Activated CD4-positive, alpha-beta memory T cell treated with anti-CD3 and anti-CD28 coated beads, Interleukin-2, amount 10 ng/mL, durations not matched to agents 7 days and 5 days (primary cell): ENCODE measurements around the gene SHB. TPM values are rescaled to one million over a fixed set of nuclear protein-coding genes. Genes with fewer than 3 reads are reported as not detected.
"Not testable (repeated sequence)": the region's sequence is repeated elsewhere in the genome, so short reads cannot be mapped to it uniquely, and the experiment has no call there.

Experiments
- CTCF ChIA-PET: fragments of 350-600 bp; sonication (Branson Sonifier 250); formaldehyde crosslinking; loops from one replicate; lab custom pipeline; 2021; ENCODE audit warnings: antibody characterized with exemption, inconsistent platforms; lab: Charles Lee
- POLR2A ChIA-PET: fragments of 350-600 bp; sonication (Branson Sonifier 250); formaldehyde crosslinking; loops from one replicate; lab custom pipeline; 2021; ENCODE audit warnings: antibody characterized with exemption; lab: Charles Lee
- DNase-seq: peaks from one replicate; pipeline ENCODE4 v3.0.0-alpha.2; 2020
- H3K27ac Mint-ChIP-seq: one replicate; pipeline ENCODE4 v1.8.0; 2021; ENCODE audit warnings: mild to moderate bottlenecking, mixed read lengths
- H3K27me3 Mint-ChIP-seq: one replicate; pipeline ENCODE4 v1.8.0; 2021; ENCODE audit warnings: mixed read lengths
- H3K36me3 Mint-ChIP-seq: one replicate; pipeline ENCODE4 v1.8.0; 2021; ENCODE audit warnings: low read depth, mixed read lengths
- H3K4me1 Mint-ChIP-seq: one replicate; pipeline ENCODE4 v1.8.0; 2021; ENCODE audit warnings: mixed read lengths
- H3K4me3 Mint-ChIP-seq: one replicate; pipeline ENCODE4 v1.8.0; 2021; ENCODE audit warnings: mild to moderate bottlenecking, mixed read lengths
- H3K9me3 Mint-ChIP-seq: one replicate; pipeline ENCODE4 v1.8.0; 2021; ENCODE audit warnings: mixed read lengths
- total RNA-seq, 2 experiments: library from RNA; stranded (reverse); gene quantifications; one replicate each; pipeline ENCODE4 v1.2.3, GENCODE V29; 2021

The SHB gene
- total RNA-seq, 2 experiments from 2014 or later: 0.93 to 1.0 TPM

- H3K27me3 Mint-ChIP-seq: peaks cover 5% of the 10 kb centered on the region
- no peak overlapping the region for H3K4me3 Mint-ChIP-seq
- no peaks in the 10 kb centered on the region for H3K9me3 Mint-ChIP-seq
- POLR2A ChIA-PET: interaction anchor here (1.7 to 2.0 kb wide), 2 partner anchors 9 to 416 kb away, joined by 7 read pairs; partner anchors contain the start of gene POLR1E
- H3K27ac Mint-ChIP-seq: no peak overlapping the region
- no peak for DNase-seq
- peaks cover 38% of the 10 kb centered on the region for H3K4me1 Mint-ChIP-seq
- CTCF ChIA-PET: interaction anchor here (1.2 to 2.6 kb wide), 5 partner anchors 11 to 310 kb away, joined by 3 to 14 read pairs (median 6); partner anchors contain the start of genes SHB and TOMM5
- peaks cover 20% of the 10 kb centered on the region for H3K36me3 Mint-ChIP-seq
Observed at GRCh38 chr9:37902131-37902530, 166.9 kb downstream of the SHB start.

- Mint-ChIP-seq H3K4me3 (no peak overlapping the region), H3K9me3 (no peaks in the 10 kb centered on the region), H3K27me3 (no peaks in the 10 kb centered on the region), H3K36me3 (peaks cover 44% of the 10 kb centered on the region), H3K27ac (no peak overlapping the region), H3K4me1 (peaks cover 24% of the 10 kb centered on the region)
- no peak for DNase-seq
- POLR2A ChIA-PET: no interaction called here
- CTCF ChIA-PET: interaction anchor here (0.7 to 1.2 kb wide), 3 partner anchors 15 to 903 kb away, joined by 3 read pairs; no protein-coding TSS in a partner anchor
Observed at GRCh38 chr9:37899041-37899440, 170.0 kb downstream of the SHB start.

GRCh38 chr9:37897665-37898064 lies 171.4 kb downstream of the SHB start:
- no peak overlapping the region for H3K27ac Mint-ChIP-seq
- H3K4me3 Mint-ChIP-seq: no peak overlapping the region
- H3K27me3 Mint-ChIP-seq: no peaks in the 10 kb centered on the region
- H3K9me3 Mint-ChIP-seq: no peaks in the 10 kb centered on the region
- no peak for DNase-seq
- ChIA-PET CTCF (no interaction called here), POLR2A (no interaction called here)
- H3K4me1 Mint-ChIP-seq: peaks cover 20% of the 10 kb centered on the region
- peaks cover 57% of the 10 kb centered on the region for H3K36me3 Mint-ChIP-seq

GRCh38 chr9:37892063-37892462 lies 177.0 kb downstream of the SHB start:
- Mint-ChIP-seq H3K27me3 (no peaks in the 10 kb centered on the region), H3K36me3 (peaks cover 67% of the 10 kb centered on the region), H3K4me3 (no peak overlapping the region), H3K9me3 (no peaks in the 10 kb centered on the region), H3K4me1 (no peaks in the 10 kb centered on the region), H3K27ac (no peak overlapping the region)
- DNase-seq: no peak
- CTCF ChIA-PET: no interaction called here
- POLR2A ChIA-PET: interaction anchor here (1.6 kb wide), 1 partner anchor 11 kb away, joined by 7 read pairs; the partner anchor contains the start of gene SLC25A51

GRCh38 chr9:37891042-37891441 lies 178.0 kb downstream of the SHB start:
- POLR2A ChIA-PET, DNase-seq, H3K27ac Mint-ChIP-seq, H3K4me3 Mint-ChIP-seq, H3K9me3 Mint-ChIP-seq, H3K27me3 Mint-ChIP-seq, H3K4me1 Mint-ChIP-seq, CTCF ChIA-PET: not testable (repeated sequence)
- H3K36me3 Mint-ChIP-seq: peaks cover 63% of the 10 kb centered on the region

GRCh38 chr9:37889536-37889935 lies 179.5 kb downstream of the SHB start:
- no peak overlapping the region for H3K27ac Mint-ChIP-seq

GRCh38 chr9:37887977-37888583 lies 180.9 kb downstream of the SHB start:
- DNase-seq, H3K27ac Mint-ChIP-seq, H3K9me3 Mint-ChIP-seq, POLR2A ChIA-PET, CTCF ChIA-PET, H3K4me3 Mint-ChIP-seq, H3K27me3 Mint-ChIP-seq: not testable (repeated sequence)
- peaks cover 51% of the 10 kb centered on the region for H3K36me3 Mint-ChIP-seq
- peaks cover 15% of the 10 kb centered on the region for H3K4me1 Mint-ChIP-seq

More at GRCh38 chr9:37889536-37889935, 179.5 kb downstream of the SHB start:
- Mint-ChIP-seq H3K27me3 (no peaks in the 10 kb centered on the region), H3K9me3 (no peaks in the 10 kb centered on the region), H3K4me3 (no peak overlapping the region), H3K36me3 (peaks cover 62% of the 10 kb centered on the region), H3K4me1 (peaks cover 12% of the 10 kb centered on the region)
- no peak for DNase-seq
- POLR2A ChIA-PET: no interaction called here
- CTCF ChIA-PET: no interaction called here

- Mint-ChIP-seq H3K27ac (no peak overlapping the region), H3K9me3 (peaks cover 5% of the 10 kb centered on the region), H3K4me1 (peaks cover 14% of the 10 kb centered on the region), H3K4me3 (no peak overlapping the region), H3K27me3 (no peaks in the 10 kb centered on the region), H3K36me3 (peaks cover 47% of the 10 kb centered on the region)
- ChIA-PET CTCF (no interaction called here), POLR2A (no interaction called here)
- no peak for DNase-seq
Observed at GRCh38 chr9:37880916-37881479, 188.0 kb downstream of the SHB start.

GRCh38 chr9:37876376-37876775 lies 192.7 kb downstream of the SHB start:
- no peak overlapping the region for H3K4me3 Mint-ChIP-seq
- H3K36me3 Mint-ChIP-seq: peaks cover 38% of the 10 kb centered on the region
- no peaks in the 10 kb centered on the region for H3K27me3 Mint-ChIP-seq
- no peaks in the 10 kb centered on the region for H3K4me1 Mint-ChIP-seq
- peaks cover 5% of the 10 kb centered on the region for H3K9me3 Mint-ChIP-seq
- no peak for DNase-seq
- ChIA-PET POLR2A (no interaction called here), CTCF (no interaction called here)
- no peak overlapping the region for H3K27ac Mint-ChIP-seq

GRCh38 chr9:37873955-37874354 lies 195.1 kb downstream of the SHB start:
- ChIA-PET POLR2A (no interaction called here), CTCF (no interaction called here)
- no peak for DNase-seq
- H3K4me1 Mint-ChIP-seq: no peaks in the 10 kb centered on the region
- peaks cover 25% of the 10 kb centered on the region for H3K36me3 Mint-ChIP-seq
- H3K9me3 Mint-ChIP-seq: peaks cover 5% of the 10 kb centered on the region
- H3K4me3 Mint-ChIP-seq: no peak overlapping the region
- no peaks in the 10 kb centered on the region for H3K27me3 Mint-ChIP-seq
- H3K27ac Mint-ChIP-seq: no peak overlapping the region

GRCh38 chr9:37870799-37871176 lies 198.2 kb downstream of the SHB start:
- Mint-ChIP-seq H3K36me3 (peaks cover 5% of the 10 kb centered on the region), H3K9me3 (no peaks in the 10 kb centered on the region), H3K4me3 (no peak overlapping the region), H3K27ac (no peak overlapping the region), H3K27me3 (no peaks in the 10 kb centered on the region), H3K4me1 (no peaks in the 10 kb centered on the region)
- ChIA-PET CTCF (no interaction called here), POLR2A (no interaction called here)
- no peak for DNase-seq

GRCh38 chr9:37870081-37870798 lies 198.8 kb downstream of the SHB start:
- Mint-ChIP-seq H3K27ac (no peak overlapping the region), H3K4me3 (no peak overlapping the region), H3K9me3 (no peaks in the 10 kb centered on the region), H3K4me1 (no peaks in the 10 kb centered on the region), H3K27me3 (no peaks in the 10 kb centered on the region), H3K36me3 (peaks cover 2% of the 10 kb centered on the region)
- POLR2A ChIA-PET: no interaction called here
- DNase-seq: no peak
- CTCF ChIA-PET: no interaction called here
